GM23338 (cell line): ENCODE data around the gene DNAJC8.

Experiments used
- CREB1 ChIP-seq: fragments of 250-450 bp; sonication (Bioruptor Pico); IDR thresholded peaks from 2 replicates; pipeline ENCODE4 v1.5.0; 2020; ENCODE audit warnings: low read depth, mild to moderate bottlenecking, moderate library complexity
- EZH2 ChIP-seq: fragments of 200-600 bp; sonication (generic); IDR thresholded peaks from one replicate; pipeline ENCODE4 v1.8.0; 2017; ENCODE audit warnings: antibody characterized with exemption, mild to moderate bottlenecking, low read depth; ENCODE audit not compliant: unreplicated experiment
- EZH2phosphoT487 ChIP-seq: fragments of 200-600 bp; sonication (generic); IDR thresholded peaks from one replicate; pipeline ENCODE4 v1.8.1; 2018; ENCODE audit warnings: antibody characterized with exemption; ENCODE audit not compliant: unreplicated experiment
- JUNB ChIP-seq: IDR thresholded peaks from one replicate; pipeline ENCODE4 v1.6.1; 2016; ENCODE audit warnings: antibody characterized with exemption; ENCODE audit not compliant: unreplicated experiment
- POLR2AphosphoS5 ChIP-seq: IDR thresholded peaks from 2 replicates; pipeline ENCODE4 v1.6.1; 2016; ENCODE audit warnings: antibody characterized with exemption, low read depth
- TF ChIP-seq, protein P1 (sequence below), 2 experiments: fragments of 200-600 bp in 1 of 2; sonication (generic) in 1 of 2; conservative IDR thresholded peaks; 2 replicates each; pipeline versions ENCODE4 v1.5.1 to v1.6.1; 2016 to 2017; ENCODE audit warnings: antibody characterized with exemption in 2 of 2, low read depth in 2 of 2, mild to moderate bottlenecking in 2 of 2, moderate library complexity in 1 of 2

DNA sequence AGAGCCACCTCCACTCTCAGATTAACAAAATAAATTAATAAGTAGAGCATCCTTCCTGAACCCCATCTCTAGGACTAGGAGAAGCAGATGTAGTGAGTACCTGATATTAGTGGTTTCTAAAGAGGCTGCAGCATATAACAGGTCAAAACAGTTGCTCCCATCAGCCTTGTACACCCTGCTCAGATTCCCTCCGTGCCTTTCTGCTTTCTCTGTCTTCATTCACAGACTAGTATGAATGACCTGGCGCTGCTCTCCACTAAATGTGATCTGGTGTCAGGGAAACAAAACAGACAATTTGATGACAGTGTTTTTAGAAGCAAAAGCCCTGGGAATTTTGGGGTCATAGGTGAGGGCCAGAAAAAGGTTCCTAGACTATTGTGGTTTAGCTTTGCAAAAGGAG lies 34.8 kb upstream of the DNAJC8 start:
- TF ChIP-seq, protein P1, sequence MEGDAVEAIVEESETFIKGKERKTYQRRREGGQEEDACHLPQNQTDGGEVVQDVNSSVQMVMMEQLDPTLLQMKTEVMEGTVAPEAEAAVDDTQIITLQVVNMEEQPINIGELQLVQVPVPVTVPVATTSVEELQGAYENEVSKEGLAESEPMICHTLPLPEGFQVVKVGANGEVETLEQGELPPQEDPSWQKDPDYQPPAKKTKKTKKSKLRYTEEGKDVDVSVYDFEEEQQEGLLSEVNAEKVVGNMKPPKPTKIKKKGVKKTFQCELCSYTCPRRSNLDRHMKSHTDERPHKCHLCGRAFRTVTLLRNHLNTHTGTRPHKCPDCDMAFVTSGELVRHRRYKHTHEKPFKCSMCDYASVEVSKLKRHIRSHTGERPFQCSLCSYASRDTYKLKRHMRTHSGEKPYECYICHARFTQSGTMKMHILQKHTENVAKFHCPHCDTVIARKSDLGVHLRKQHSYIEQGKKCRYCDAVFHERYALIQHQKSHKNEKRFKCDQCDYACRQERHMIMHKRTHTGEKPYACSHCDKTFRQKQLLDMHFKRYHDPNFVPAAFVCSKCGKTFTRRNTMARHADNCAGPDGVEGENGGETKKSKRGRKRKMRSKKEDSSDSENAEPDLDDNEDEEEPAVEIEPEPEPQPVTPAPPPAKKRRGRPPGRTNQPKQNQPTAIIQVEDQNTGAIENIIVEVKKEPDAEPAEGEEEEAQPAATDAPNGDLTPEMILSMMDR (conservative IDR thresholded peaks at IDR 0.05; ENCODE audit: low read depth in 2 of 2): no peak
- TF ChIP-seq CREB1 (CRISPR knock-in tag) (no peak), POLR2AphosphoS5 (no peak), JUNB (no peak), EZH2phosphoT487 (no peak), EZH2 (no peak)
